ENCODE results near the gene CENPU. TPM values are rescaled to one million over a fixed set of nuclear protein-coding genes. Genes with fewer than 3 reads are reported as not detected.

CENPU gene
- total RNA-seq, 4 donors from 2014 or later = 1.0 to 3.0 (median 1.8) TPM

- peak overlapping the region in 1 of 4 donors; percentile 1 for H3K27ac ChIP-seq
- no peak for TF ChIP-seq POLR2A (IDR thresholded peaks at IDR 0.05)
- TF ChIP-seq EP300 (IDR thresholded peaks at IDR 0.05) = peak in 1 of 2 donors; percentile 10
- peaks cover 0 to 43% (median 3%) of the 10 kb centered on the region in 4 donors for H3K4me1 ChIP-seq
- no peak overlapping the region for H3K4me3 ChIP-seq
- 84 to 85% methylated on average over 5 of the region's 5 CpGs for WGBS, 2 donors
- no peak for DNase-seq (ENCODE audit: low spot score in 2 of 2)
- no peaks in the 10 kb centered on the region for H3K27me3 ChIP-seq
- H3K9me3 ChIP-seq = no peaks in the 10 kb centered on the region
- peaks cover 0 to 75% (median under 1%) of the 10 kb centered on the region in 3 donors for H3K36me3 ChIP-seq
Measured at GRCh38 chr4:184760681-184761080, 26.8 kb upstream of the CENPU start.

- peaks cover 0 to 38% (median 7%) of the 10 kb centered on the region in 4 donors for H3K4me1 ChIP-seq
- WGBS, 2 donors = 20 to 27% methylated on average over 2 of the region's 2 CpGs
- peak overlapping the region in 2 of 4 donors; percentile 63 to 81 for H3K27ac ChIP-seq
- DNase-seq (ENCODE audit: low spot score in 2 of 2) = peak in 1 of 2 donors; percentile 82
- peaks cover 0 to 76% (median 0%) of the 10 kb centered on the region in 3 donors for H3K36me3 ChIP-seq
- TF ChIP-seq CTCF (IDR thresholded peaks at IDR 0.05) (no peak), EP300 (IDR thresholded peaks at IDR 0.05) (peak; percentile 51 to 91)
- no peak overlapping the region for H3K4me3 ChIP-seq
- H3K27me3 ChIP-seq = no peaks in the 10 kb centered on the region
- no peaks in the 10 kb centered on the region for H3K9me3 ChIP-seq
Measured at GRCh38 chr4:184757810-184758209, 23.9 kb upstream of the CENPU start.

- WGBS, 2 donors = 66 to 71% methylated on average over 6 of the region's 6 CpGs
- peak in 1 of 2 donors; percentile 70 for DNase-seq (ENCODE audit: low spot score in 2 of 2)
- Histone ChIP-seq H3K36me3 (peaks cover 0 to 62% (median 0%) of the 10 kb centered on the region in 3 donors), H3K27me3 (no peaks in the 10 kb centered on the region), H3K27ac (peak overlapping the region in 2 of 4 donors; percentile 58 to 77), H3K4me1 (peaks cover 0 to 30% (median 7%) of the 10 kb centered on the region in 4 donors), H3K9me3 (no peaks in the 10 kb centered on the region), H3K4me3 (no peak overlapping the region)
- TF ChIP-seq CTCF (IDR thresholded peaks at IDR 0.05) = no peak
- TF ChIP-seq POLR2A (IDR thresholded peaks at IDR 0.05) = no peak
- TF ChIP-seq EP300 (IDR thresholded peaks at IDR 0.05) = peak; percentile 22 to 92
Measured at GRCh38 chr4:184756399-184756798, 22.5 kb upstream of the CENPU start.

GRCh38 chr4:184755278-184755677 is 21.4 kb upstream of the CENPU start:
- no peak for TF ChIP-seq EP300 (IDR thresholded peaks at IDR 0.05)
- no peak for TF ChIP-seq POLR2A (IDR thresholded peaks at IDR 0.05)
- TF ChIP-seq CTCF (IDR thresholded peaks at IDR 0.05) = no peak
- 81 to 86% methylated on average over 6 of the region's 6 CpGs for WGBS, 2 donors
- H3K9me3 ChIP-seq = no peaks in the 10 kb centered on the region
- peaks cover 0 to 51% (median 0%) of the 10 kb centered on the region in 3 donors for H3K36me3 ChIP-seq
- DNase-seq (ENCODE audit: low spot score in 2 of 2) = no peak
- peaks cover 0 to 30% (median 7%) of the 10 kb centered on the region in 4 donors for H3K4me1 ChIP-seq
- no peak overlapping the region for H3K4me3 ChIP-seq
- H3K27me3 ChIP-seq = no peaks in the 10 kb centered on the region
- H3K27ac ChIP-seq = peak overlapping the region in 2 of 4 donors; percentile 58 to 77

GRCh38 chr4:184752496-184753275 is 18.8 kb upstream of the CENPU start:
- WGBS, 2 donors = 88 to 89% methylated on average over 9 of the region's 9 CpGs
- no peak for TF ChIP-seq EP300 (IDR thresholded peaks at IDR 0.05)
- no peak for TF ChIP-seq POLR2A (IDR thresholded peaks at IDR 0.05)
- TF ChIP-seq CTCF (IDR thresholded peaks at IDR 0.05) = no peak
- Histone ChIP-seq H3K27ac (no peak overlapping the region), H3K4me3 (no peak overlapping the region), H3K9me3 (no peaks in the 10 kb centered on the region), H3K36me3 (peaks cover 0 to 40% (median 0%) of the 10 kb centered on the region in 3 donors), H3K27me3 (no peaks in the 10 kb centered on the region), H3K4me1 (peaks cover 0 to 41% (median 9%) of the 10 kb centered on the region in 4 donors)
- DNase-seq (ENCODE audit: low spot score in 2 of 2) = no peak
